K562 (cell line): Measurements from ENCODE around the gene PMEPA1. TPM values are rescaled to one million over a fixed set of nuclear protein-coding genes. Genes with fewer than 3 reads are reported as not detected.
A peak's percentile ranks its signal among the peaks of the same experiment; 100 is the strongest.

Source experiments
- ATF3 ChIP-seq, 2 experiments: fragments of 450-650 bp in 1 of 2; sonication (generic) in 1 of 2; formaldehyde crosslinking in 1 of 2; IDR thresholded peaks in 1 of 2; conservative IDR thresholded peaks in 1 of 2; 2 replicates each; pipeline versions ENCODE4 v1.6.1 to v1.8.1; 2016 to 2023; ENCODE audit warnings: mild to moderate bottlenecking in 2 of 2, moderate library complexity in 2 of 2, inconsistent platforms in 1 of 2, missing genetic modification reagents in 1 of 2
- FOXK2 ChIP-seq, 2 experiments: fragments of 450-650 bp; IDR thresholded peaks in 1 of 2; conservative IDR thresholded peaks in 1 of 2; 2 replicates each; pipeline ENCODE4 v1.6.1; 2016; ENCODE audit warnings: low read depth in 2 of 2, mild to moderate bottlenecking in 1 of 2
- HLTF ChIP-seq: fragments of 450-650 bp; IDR thresholded peaks from 2 replicates; pipeline ENCODE4 v1.6.1; 2016
- LEF1 ChIP-seq: fragments of 450-650 bp; IDR thresholded peaks from 2 replicates; pipeline ENCODE4 v1.6.1; 2016; ENCODE audit warnings: mild to moderate bottlenecking
- MAZ ChIP-seq, 2 experiments: fragments of 450-650 bp in 1 of 2; sonication (generic) in 1 of 2; formaldehyde crosslinking; IDR thresholded peaks in 1 of 2; conservative IDR thresholded peaks in 1 of 2; 2 replicates each; pipeline versions ENCODE4 v1.4.0 to v1.5.0; 2020; ENCODE audit warnings: mild to moderate bottlenecking in 1 of 2, missing genetic modification reagents in 1 of 2
- RUNX1 ChIP-seq: sonication (generic); IDR thresholded peaks from 2 replicates; pipeline ENCODE4 v1.6.1; 2016; ENCODE audit warnings: antibody characterized with exemption, low read depth
- SETDB1 ChIP-seq: IDR thresholded peaks from one replicate; pipeline ENCODE4 v1.6.1; 2012; ENCODE audit warnings: low read length, control low read depth, inconsistent platforms
- TGIF2 ChIP-seq: sonication (generic); formaldehyde crosslinking; IDR thresholded peaks from 2 replicates; pipeline ENCODE4 v1.8.1; 2022; ENCODE audit warnings: mild to moderate bottlenecking, missing genetic modification reagents, moderate library complexity
- ZNF584 ChIP-seq: fragments of 200-800 bp; sonication (Bioruptor generic); IDR thresholded peaks from 2 replicates; pipeline ENCODE4 v1.6.1; 2016; ENCODE audit warnings: low read depth, mild to moderate bottlenecking, missing genetic modification characterization, missing compliant biosample characterization
- ZNF75A ChIP-seq: fragments of 450-650 bp; formaldehyde crosslinking; IDR thresholded peaks from 2 replicates; pipeline ENCODE4 v1.4.0; 2020; ENCODE audit warnings: mild to moderate bottlenecking
- ZNF785 ChIP-seq: fragments of 250-450 bp; sonication (Bioruptor Pico); IDR thresholded peaks from 2 replicates; pipeline ENCODE4 v1.4.0; 2020; ENCODE audit warnings: mild to moderate bottlenecking
- ZSCAN32 ChIP-seq: fragments of 450-650 bp; formaldehyde crosslinking; IDR thresholded peaks from 2 replicates; pipeline ENCODE4 v1.4.0; 2020; ENCODE audit warnings: mild to moderate bottlenecking, moderate library complexity
- polyA plus RNA-seq, 8 experiments: library from polyadenylated mRNA; depleted of rRNA in 4 of 8; stranded (reverse) in 5 of 8; unstranded in 3 of 8; fragments of >200 nt; fragmentation: Nextera tagmentation in 2 of 8; fragmentation: Illumina TruSeq in 1 of 8; extraction: Ambion mirVana in 2 of 8; extraction: Trizol in 1 of 8; gene quantifications; 2 replicates each; pipeline versions ENCODE4 v1.2.1 to v1.2.3, GENCODE V29; 2011 to 2014; ENCODE audit warnings: inconsistent platforms in 1 of 8, missing spikeins in 1 of 8
- total RNA-seq, 7 experiments: library from RNA; depleted of rRNA in 6 of 7; stranded (reverse); fragments of >200 nt in 6 of 7; fragmentation: Illumina TruSeq in 2 of 7; extraction: Trizol in 2 of 7; gene quantifications; 2 replicates each; pipeline versions ENCODE4 v1.2.1 to v1.2.3, GENCODE V29; 2011 to 2021; ENCODE audit warnings: low replicate concordance in 1 of 7
- TF ChIP-seq, protein P1 (sequence below): sonication (generic); formaldehyde crosslinking; IDR thresholded peaks from 2 replicates; pipeline ENCODE4 v1.8.1; 2023; ENCODE audit warnings: mild to moderate bottlenecking, missing genetic modification reagents
- TF ChIP-seq, protein P2 (sequence below): fragments of 450-650 bp; IDR thresholded peaks from 2 replicates; pipeline ENCODE4 v1.6.1; 2017; ENCODE audit warnings: mild to moderate bottlenecking, moderate library complexity
- TF ChIP-seq, protein P3 (sequence below): fragments of 150-350 bp; conservative IDR thresholded peaks from 2 replicates; pipeline ENCODE4 v1.6.1; 2014; ENCODE audit warnings: low read length
- TF ChIP-seq, protein P4 (sequence below): fragments of 250-450 bp; sonication (Bioruptor Pico); IDR thresholded peaks from 2 replicates; pipeline ENCODE4 v1.4.0; 2020
- TF ChIP-seq, protein P5 (sequence below): sonication (generic); formaldehyde crosslinking; IDR thresholded peaks from 2 replicates; pipeline ENCODE4 v1.8.0; 2022; ENCODE audit warnings: mild to moderate bottlenecking, low read depth, missing genetic modification reagents

The PMEPA1 gene
- total and polyA plus RNA-seq, 9 of the 15 experiments (the other 6 are each of a cell fraction or from before 2014, with no cell fraction given): 0.16 TPM; not detected in 8

GRCh38 chr20:57709823-57710799 is at the start of gene PMEPA1 (continued):
- peak; percentile 67 to 72; a peak in 3 of 4 replicates for TF ChIP-seq MAZ (CRISPR knock-in tag; conservative IDR thresholded peaks at IDR 0.05 in 1 of 2, IDR thresholded peaks at IDR 0.05 in 1 of 2)
- no peak for TF ChIP-seq TGIF2 (CRISPR knock-in tag)
- TF ChIP-seq ZSCAN32 (CRISPR knock-in tag): no peak
- TF ChIP-seq RUNX1: no peak
- no peak for TF ChIP-seq FOXK2 (conservative IDR thresholded peaks at IDR 0.05 in 1 of 2, IDR thresholded peaks at IDR 0.05 in 1 of 2; ENCODE audit: low read depth in 2 of 2)
- TF ChIP-seq, protein P1, sequence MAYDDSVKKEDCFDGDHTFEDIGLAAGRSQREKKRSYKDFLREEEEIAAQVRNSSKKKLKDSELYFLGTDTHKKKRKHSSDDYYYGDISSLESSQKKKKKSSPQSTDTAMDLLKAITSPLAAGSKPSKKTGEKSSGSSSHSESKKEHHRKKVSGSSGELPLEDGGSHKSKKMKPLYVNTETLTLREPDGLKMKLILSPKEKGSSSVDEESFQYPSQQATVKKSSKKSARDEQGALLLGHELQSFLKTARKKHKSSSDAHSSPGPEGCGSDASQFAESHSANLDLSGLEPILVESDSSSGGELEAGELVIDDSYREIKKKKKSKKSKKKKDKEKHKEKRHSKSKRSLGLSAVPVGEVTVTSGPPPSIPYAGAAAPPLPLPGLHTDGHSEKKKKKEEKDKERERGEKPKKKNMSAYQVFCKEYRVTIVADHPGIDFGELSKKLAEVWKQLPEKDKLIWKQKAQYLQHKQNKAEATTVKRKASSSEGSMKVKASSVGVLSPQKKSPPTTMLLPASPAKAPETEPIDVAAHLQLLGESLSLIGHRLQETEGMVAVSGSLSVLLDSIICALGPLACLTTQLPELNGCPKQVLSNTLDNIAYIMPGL (CRISPR knock-in tag): no peak
- TF ChIP-seq, protein P2, sequence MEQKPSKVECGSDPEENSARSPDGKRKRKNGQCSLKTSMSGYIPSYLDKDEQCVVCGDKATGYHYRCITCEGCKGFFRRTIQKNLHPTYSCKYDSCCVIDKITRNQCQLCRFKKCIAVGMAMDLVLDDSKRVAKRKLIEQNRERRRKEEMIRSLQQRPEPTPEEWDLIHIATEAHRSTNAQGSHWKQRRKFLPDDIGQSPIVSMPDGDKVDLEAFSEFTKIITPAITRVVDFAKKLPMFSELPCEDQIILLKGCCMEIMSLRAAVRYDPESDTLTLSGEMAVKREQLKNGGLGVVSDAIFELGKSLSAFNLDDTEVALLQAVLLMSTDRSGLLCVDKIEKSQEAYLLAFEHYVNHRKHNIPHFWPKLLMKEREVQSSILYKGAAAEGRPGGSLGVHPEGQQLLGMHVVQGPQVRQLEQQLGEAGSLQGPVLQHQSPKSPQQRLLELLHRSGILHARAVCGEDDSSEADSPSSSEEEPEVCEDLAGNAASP: no peak
- no peak for TF ChIP-seq LEF1
- TF ChIP-seq, protein P3, sequence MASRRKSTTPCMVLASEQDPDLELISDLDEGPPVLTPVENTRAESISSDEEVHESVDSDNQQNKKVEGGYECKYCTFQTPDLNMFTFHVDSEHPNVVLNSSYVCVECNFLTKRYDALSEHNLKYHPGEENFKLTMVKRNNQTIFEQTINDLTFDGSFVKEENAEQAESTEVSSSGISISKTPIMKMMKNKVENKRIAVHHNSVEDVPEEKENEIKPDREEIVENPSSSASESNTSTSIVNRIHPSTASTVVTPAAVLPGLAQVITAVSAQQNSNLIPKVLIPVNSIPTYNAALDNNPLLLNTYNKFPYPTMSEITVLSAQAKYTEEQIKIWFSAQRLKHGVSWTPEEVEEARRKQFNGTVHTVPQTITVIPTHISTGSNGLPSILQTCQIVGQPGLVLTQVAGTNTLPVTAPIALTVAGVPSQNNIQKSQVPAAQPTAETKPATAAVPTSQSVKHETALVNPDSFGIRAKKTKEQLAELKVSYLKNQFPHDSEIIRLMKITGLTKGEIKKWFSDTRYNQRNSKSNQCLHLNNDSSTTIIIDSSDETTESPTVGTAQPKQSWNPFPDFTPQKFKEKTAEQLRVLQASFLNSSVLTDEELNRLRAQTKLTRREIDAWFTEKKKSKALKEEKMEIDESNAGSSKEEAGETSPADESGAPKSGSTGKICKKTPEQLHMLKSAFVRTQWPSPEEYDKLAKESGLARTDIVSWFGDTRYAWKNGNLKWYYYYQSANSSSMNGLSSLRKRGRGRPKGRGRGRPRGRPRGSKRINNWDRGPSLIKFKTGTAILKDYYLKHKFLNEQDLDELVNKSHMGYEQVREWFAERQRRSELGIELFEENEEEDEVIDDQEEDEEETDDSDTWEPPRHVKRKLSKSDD: no peak
- no peak for TF ChIP-seq ZNF75A (CRISPR knock-in tag)
- no peak for TF ChIP-seq ZNF584
- no peak for TF ChIP-seq HLTF
- no peak for TF ChIP-seq SETDB1
- TF ChIP-seq ATF3 (IDR thresholded peaks at IDR 0.05): peak; percentile 61
- TF ChIP-seq ATF3 (CRISPR knock-in tag; conservative IDR thresholded peaks at IDR 0.05): no peak
- TF ChIP-seq, protein P4, sequence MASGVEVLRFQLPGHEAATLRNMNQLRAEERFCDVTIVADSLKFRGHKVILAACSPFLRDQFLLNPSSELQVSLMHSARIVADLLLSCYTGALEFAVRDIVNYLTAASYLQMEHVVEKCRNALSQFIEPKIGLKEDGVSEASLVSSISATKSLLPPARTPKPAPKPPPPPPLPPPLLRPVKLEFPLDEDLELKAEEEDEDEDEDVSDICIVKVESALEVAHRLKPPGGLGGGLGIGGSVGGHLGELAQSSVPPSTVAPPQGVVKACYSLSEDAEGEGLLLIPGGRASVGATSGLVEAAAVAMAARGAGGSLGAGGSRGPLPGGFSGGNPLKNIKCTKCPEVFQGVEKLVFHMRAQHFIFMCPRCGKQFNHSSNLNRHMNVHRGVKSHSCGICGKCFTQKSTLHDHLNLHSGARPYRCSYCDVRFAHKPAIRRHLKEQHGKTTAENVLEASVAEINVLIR: peak; percentile 69; the same call in 1 of the 2 replicates
- no peak for TF ChIP-seq ZNF785 (CRISPR knock-in tag)
- TF ChIP-seq, protein P5, sequence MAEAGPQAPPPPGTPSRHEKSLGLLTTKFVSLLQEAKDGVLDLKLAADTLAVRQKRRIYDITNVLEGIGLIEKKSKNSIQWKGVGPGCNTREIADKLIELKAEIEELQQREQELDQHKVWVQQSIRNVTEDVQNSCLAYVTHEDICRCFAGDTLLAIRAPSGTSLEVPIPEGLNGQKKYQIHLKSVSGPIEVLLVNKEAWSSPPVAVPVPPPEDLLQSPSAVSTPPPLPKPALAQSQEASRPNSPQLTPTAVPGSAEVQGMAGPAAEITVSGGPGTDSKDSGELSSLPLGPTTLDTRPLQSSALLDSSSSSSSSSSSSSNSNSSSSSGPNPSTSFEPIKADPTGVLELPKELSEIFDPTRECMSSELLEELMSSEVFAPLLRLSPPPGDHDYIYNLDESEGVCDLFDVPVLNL (CRISPR knock-in tag): no peak
